H1 (cell line): Measurements from ENCODE around the gene EFNA3. TPM values are rescaled to one million over a fixed set of nuclear protein-coding genes. Genes with fewer than 3 reads are reported as not detected.

Experiments
- CTCF ChIA-PET: fragments of 300-600 bp; sonication (Branson Sonifier 250); formaldehyde crosslinking; loops from one replicate; lab custom pipeline; 2021; ENCODE audit not compliant: partially characterized antibody; lab: Charles Lee
- POLR2A ChIA-PET: fragments of 300-600 bp; sonication (Branson Sonifier 250); formaldehyde crosslinking; loops from one replicate; lab custom pipeline; 2021; ENCODE audit warnings: inconsistent platforms; ENCODE audit not compliant: partially characterized antibody; lab: Charles Lee
- DNase-seq, 2 experiments: peaks; one replicate each; pipeline versions ENCODE4 v3.0.0 to v3.0.0-alpha.2; 2010 to 2022; ENCODE audit warnings: low spot score in 2 of 2, low read depth in 1 of 2, mixed read lengths in 1 of 2
- FAIRE-seq: peaks from 2 replicates; lab custom pipeline; 2011; peaks lifted over from hg19 to GRCh38; lab: Jason Lieb, UNC
- H2AFZ ChIP-seq: 2 replicates; pipeline ENCODE4 v1.8.1; 2012; ENCODE audit warnings: low read length, inconsistent platforms
- H2AK5ac ChIP-seq: 2 replicates; pipeline ENCODE4 v1.6.1; 2013; ENCODE audit warnings: low read depth, low read length
- H2BK120ac ChIP-seq: replicated peaks from 2 replicates; pipeline ENCODE3; 2013; ENCODE audit warnings: low read depth, low read length, inconsistent platforms
- H2BK12ac ChIP-seq: 2 replicates; pipeline ENCODE4 v1.6.1; 2013; ENCODE audit warnings: low read depth, low read length
- H2BK15ac ChIP-seq: 2 replicates; pipeline ENCODE4 v1.6.1; 2013; ENCODE audit warnings: low read length
- H2BK20ac ChIP-seq: 2 replicates; pipeline ENCODE4 v1.6.1; 2013; ENCODE audit warnings: low read length
- H2BK5ac ChIP-seq: 2 replicates; pipeline ENCODE4 v1.6.1; 2013; ENCODE audit warnings: low read depth, low read length
- H3K14ac ChIP-seq: 2 replicates; pipeline ENCODE4 v1.6.1; 2013; ENCODE audit warnings: inconsistent platforms; ENCODE audit not compliant: insufficient read length
- H3K18ac ChIP-seq: 2 replicates; pipeline ENCODE4 v1.6.1; 2013; ENCODE audit warnings: low read length; ENCODE audit errors: extremely low read depth
- H3K23ac ChIP-seq: 2 replicates; pipeline ENCODE4 v1.6.1; 2013; ENCODE audit warnings: inconsistent platforms; ENCODE audit not compliant: insufficient read length
- H3K23me2 ChIP-seq: 2 replicates; pipeline ENCODE4 v1.6.1; 2013; ENCODE audit warnings: low read depth, low read length
- H3K27ac ChIP-seq: 2 replicates; pipeline ENCODE4 v1.6.1; 2011; ENCODE audit warnings: low read depth, low read length, inconsistent platforms
- H3K27me3 ChIP-seq, 4 experiments: replicated peaks in 1 of 4; 1 replicate in 1 of 4; 2 replicates in 3 of 4; pipeline versions ENCODE4 v1.6.1 to v1.8.1; 2011 to 2013; ENCODE audit warnings: low read length in 3 of 4, mild to moderate bottlenecking in 3 of 4, inconsistent platforms in 2 of 4, mixed read lengths in 2 of 4, moderate library complexity in 1 of 4; ENCODE audit not compliant: control insufficient read depth in 3 of 4, insufficient read depth in 3 of 4; ENCODE audit errors: extremely low read depth in 1 of 4
- H3K36me3 ChIP-seq, 4 experiments: 2 replicates each; pipeline versions ENCODE4 v1.6.1 to v1.8.1; 2011 to 2013; ENCODE audit warnings: mild to moderate bottlenecking in 4 of 4, low read length in 3 of 4, moderate library complexity in 2 of 4, control low read depth in 1 of 4, inconsistent platforms in 1 of 4; ENCODE audit not compliant: insufficient read depth in 4 of 4, control insufficient read depth in 2 of 4
- H3K4ac ChIP-seq: replicated peaks from 2 replicates; pipeline ENCODE3; 2013; ENCODE audit warnings: low read length, low read depth, mixed read lengths, inconsistent platforms; ENCODE audit not compliant: insufficient read length
- H3K4me1 ChIP-seq, 4 experiments: replicated peaks in 1 of 4; 1 replicate in 1 of 4; 2 replicates in 3 of 4; pipeline versions ENCODE4 v1.6.1 to v1.8.1; 2011 to 2013; ENCODE audit warnings: low read length in 3 of 4, inconsistent platforms in 2 of 4, mixed read lengths in 1 of 4; ENCODE audit not compliant: insufficient read depth in 4 of 4, control insufficient read depth in 3 of 4
- H3K4me2 ChIP-seq, 2 experiments: 2 replicates each; pipeline versions ENCODE4 v1.6.1 to v1.8.1; 2011 to 2013; ENCODE audit warnings: low read depth in 2 of 2, low read length in 2 of 2, control low read depth in 1 of 2, inconsistent platforms in 1 of 2, mild to moderate bottlenecking in 1 of 2; ENCODE audit not compliant: insufficient read depth in 1 of 2
- H3K4me3 ChIP-seq, 4 experiments: fragments of 200-600, 300-600 bp in 1 of 4; sonication (generic), shearing (Covaris generic), sonication (Bioruptor Twin) in 1 of 4; 2 replicates each; pipeline versions ENCODE4 v1.5.1 to v1.8.1; 2011 to 2016; ENCODE audit warnings: low read length in 4 of 4, low read depth in 3 of 4, control low read depth in 2 of 4, inconsistent platforms in 2 of 4, mild to moderate bottlenecking in 2 of 4, mixed read lengths in 1 of 4, moderate library complexity in 1 of 4; ENCODE audit not compliant: insufficient read depth in 2 of 4; ENCODE audit errors: extremely low read depth in 1 of 4
- H3K56ac ChIP-seq: replicated peaks from 2 replicates; pipeline ENCODE3; 2013; ENCODE audit warnings: low read depth, mild to moderate bottlenecking, mixed read lengths, low read length, inconsistent platforms; ENCODE audit not compliant: insufficient read length
- H3K79me1 ChIP-seq: 2 replicates; pipeline ENCODE4 v1.6.1; 2013; ENCODE audit warnings: low read depth, low read length, control low read depth
- H3K79me2 ChIP-seq, 2 experiments: 2 replicates each; pipeline versions ENCODE4 v1.6.1 to v1.8.1; 2012 to 2013; ENCODE audit warnings: low read length in 2 of 2, mild to moderate bottlenecking in 2 of 2, inconsistent platforms in 1 of 2; ENCODE audit not compliant: insufficient read depth in 2 of 2, control insufficient read depth in 1 of 2
- H3K9ac ChIP-seq, 4 experiments: replicated peaks in 1 of 4; 1 replicate in 1 of 4; 2 replicates in 3 of 4; pipeline versions ENCODE4 v1.6.1 to v1.8.1; 2011 to 2013; ENCODE audit warnings: low read depth in 3 of 4, low read length in 3 of 4, control low read depth in 2 of 4, mild to moderate bottlenecking in 2 of 4, moderate library complexity in 2 of 4, inconsistent platforms in 1 of 4; ENCODE audit errors: extremely low read depth in 1 of 4
- H3K9me3 ChIP-seq, 2 experiments: 2 replicates each; pipeline versions ENCODE4 v1.6.1 to v1.8.1; 2012 to 2013; ENCODE audit warnings: mild to moderate bottlenecking in 2 of 2, moderate library complexity in 2 of 2, control low read depth in 1 of 2, inconsistent platforms in 1 of 2, low read depth in 1 of 2, low read length in 1 of 2, mixed read lengths in 1 of 2; ENCODE audit not compliant: insufficient read depth in 2 of 2
- H4K20me1 ChIP-seq, 2 experiments: replicated peaks in 1 of 2; 2 replicates each; pipeline versions ENCODE3 to v1.8.1; 2011 to 2013; ENCODE audit warnings: inconsistent platforms in 2 of 2, low read length in 2 of 2, mild to moderate bottlenecking in 1 of 2; ENCODE audit not compliant: insufficient read depth in 2 of 2, control insufficient read depth in 1 of 2
- H4K5ac ChIP-seq: 2 replicates; pipeline ENCODE4 v1.6.1; 2013; ENCODE audit warnings: low read length, low read depth, mixed read lengths, inconsistent platforms; ENCODE audit not compliant: insufficient read length
- H4K8ac ChIP-seq: 2 replicates; pipeline ENCODE4 v1.8.0; 2013; ENCODE audit warnings: mild to moderate bottlenecking, moderate library complexity, low read length, inconsistent platforms; ENCODE audit not compliant: insufficient read depth; ENCODE audit errors: extremely low read depth
- H4K91ac ChIP-seq: replicated peaks from 2 replicates; pipeline ENCODE3; 2013; ENCODE audit warnings: low read length, mixed read lengths, inconsistent platforms; ENCODE audit not compliant: insufficient read length
- ASH2L ChIP-seq: fragments of 200-600, 300-600 bp; sonication (generic); IDR thresholded peaks from one replicate; pipeline ENCODE4 v1.7.1; 2017; ENCODE audit warnings: low read length
- BACH1 ChIP-seq: IDR thresholded peaks from 2 replicates; pipeline ENCODE4 v1.6.1; 2012; ENCODE audit warnings: low read length, improper control_type of control experiment
- PHF8 ChIP-seq: fragments of 200-600 bp; sonication (generic); conservative IDR thresholded peaks from 2 replicates; pipeline ENCODE4 v1.7.1; 2012; ENCODE audit warnings: low read depth, mild to moderate bottlenecking, inconsistent platforms, low read length, moderate library complexity
- WGBS, 2 experiments: shearing (Covaris generic) in 1 of 2; methylation state at CpG; one replicate each; pipeline versions ENCODE4 v1.1.6 to v1.1.7; 2013 to 2015; ENCODE audit warnings: low lambda C conversion rate in 2 of 2, mixed read lengths in 2 of 2, inconsistent platforms in 1 of 2, low coverage in 1 of 2, missing lambda C conversion rate in 1 of 2; ENCODE audit not compliant: insufficient replicate concordance in 2 of 2, insufficient coverage in 1 of 2, insufficient read length in 1 of 2; ENCODE audit errors: extremely low coverage in 1 of 2, missing lambda C conversion rate in 1 of 2; 5-methylcytosine and 5-hydroxymethylcytosine counted together
- polyA plus RNA-seq, 7 experiments: library from polyadenylated mRNA; depleted of rRNA in 3 of 7; stranded (reverse) in 5 of 7; unstranded in 2 of 7; fragments of >200 nt in 5 of 7; fragments of 200-250 nt in 2 of 7; gene quantifications; 1 replicate in 5 of 7; 2 replicates in 1 of 7; 4 replicates in 1 of 7; pipeline versions ENCODE4 v1.2.1 to v1.2.3, GENCODE V29; 2011 to 2013; ENCODE audit warnings: missing spikeins in 2 of 7, mixed read lengths in 2 of 7
- total RNA-seq: library from RNA; stranded (reverse); fragmentation: NEBNext Ultra II Directional; extraction: Animal tissue kit (Norgen Biotek cat#: 25700); gene quantifications from 2 replicates; pipeline ENCODE4 v1.2.1, GENCODE V29; 2021

EFNA3 gene
- total and polyA plus RNA-seq, 2 of the 8 experiments (the other 6 are each of a cell fraction or from before 2014, with no cell fraction given) = 10.8 to 13.8 TPM

DNA sequence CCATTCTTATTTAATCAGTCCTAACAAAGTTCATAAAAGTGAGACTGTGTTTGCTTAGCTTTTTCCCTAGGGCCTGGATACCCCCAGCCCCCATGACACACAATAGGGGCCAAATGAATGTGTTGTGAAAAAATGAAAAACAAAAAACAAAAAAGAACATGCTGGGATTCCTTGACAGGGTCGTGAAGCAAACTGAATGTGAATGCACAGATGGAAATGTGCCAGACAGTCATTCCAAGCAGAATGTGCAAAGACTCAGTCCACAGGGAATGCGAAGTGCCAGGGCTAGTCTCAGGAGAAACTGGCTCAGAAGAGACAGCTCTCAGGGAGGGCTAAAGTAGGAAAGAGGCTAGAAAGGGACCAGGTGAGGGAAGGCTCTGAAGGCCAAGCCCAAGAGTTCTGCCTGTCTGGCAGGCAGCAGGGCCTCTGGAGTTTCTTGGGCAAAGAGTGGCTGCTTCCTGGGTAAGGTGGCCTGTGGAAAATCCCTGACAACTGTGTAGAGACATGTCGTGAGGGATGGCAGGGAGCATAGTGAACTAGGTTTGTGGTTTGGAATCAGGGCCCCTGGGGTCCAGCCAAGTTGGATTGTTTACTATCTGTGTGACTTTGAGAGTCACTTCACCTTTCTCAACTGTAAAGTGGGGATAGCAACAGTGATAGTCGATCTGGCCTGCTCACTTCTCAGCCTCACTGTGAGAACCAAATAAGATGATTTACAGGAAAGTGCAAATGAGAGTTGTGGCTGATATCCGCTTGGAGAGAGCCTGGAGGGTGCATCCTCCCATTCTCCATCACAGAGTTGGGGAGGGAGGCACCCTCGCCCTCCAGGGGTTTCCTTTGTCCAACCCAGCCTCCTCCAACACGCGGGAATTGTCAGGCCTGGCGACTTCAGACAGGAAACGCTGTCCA is 28.7 kb upstream of the EFNA3 start:
- DNase-seq (no peak), FAIRE-seq (no peak)
- Histone ChIP-seq H2BK5ac (no peak overlapping the region), H2BK20ac (0 out of 2 replicates have a peak overlapping the region, but pooled peaks have one; percentile 90), H4K8ac (no peak overlapping the region), H3K4ac (peak overlapping the region; percentile 57), H3K4me2 (peak overlapping the region; percentile 42 to 100), H4K91ac (peak overlapping the region; percentile 36), H3K9me3 (no peaks in the 10 kb centered on the region), H3K27ac (no peak overlapping the region), H3K4me1 (peaks cover 4 to 28% (median 10%) of the 10 kb centered on the region in 4 experiments; a peak in 6 of 7 replicates), H4K5ac (peak overlapping the region; percentile 20), H2BK15ac (peak overlapping the region; percentile 92), H3K4me3 (peak overlapping the region in 1 of 4 experiments; percentile 76; a peak in 3 of 8 replicates), H3K79me2 (no peaks in the 10 kb centered on the region), H4K20me1 (peaks cover 2 to 7% of the 10 kb centered on the region in 2 experiments), H3K36me3 (no peaks in the 10 kb centered on the region), H2AK5ac (peak overlapping the region; percentile 34; the same call in 1 of the 2 replicates), H2AFZ (peak overlapping the region; percentile 92), H3K23me2 (peaks cover 16% of the 10 kb centered on the region), H3K18ac (peak overlapping the region; percentile 76; the same call in 1 of the 2 replicates), H3K9ac (peak overlapping the region in 2 of 4 experiments; percentile 50 to 54; a peak in 5 of 7 replicates), H3K27me3 (peaks cover 0 to 18% (median 12%) of the 10 kb centered on the region in 4 experiments; a peak in 5 of 7 replicates), H3K14ac (no peak overlapping the region), H3K56ac (no peak overlapping the region), H2BK120ac (no peak overlapping the region), H3K79me1 (no peaks in the 10 kb centered on the region), H2BK12ac (peak overlapping the region; percentile 46; the same call in 1 of the 2 replicates), H3K23ac (no peak overlapping the region)
- CTCF ChIA-PET = interaction anchor here (0.8 to 33.9 kb wide), 18 partner anchors 3 to 476 kb away, joined by 3 to 907 read pairs (median 4); partner anchors contain the start of genes ADAM15, EFNA3, EFNA4 and LENEP
- no peak for TF ChIP-seq PHF8
- TF ChIP-seq ASH2L = peak; percentile 66
- TF ChIP-seq BACH1 = no peak
- POLR2A ChIA-PET = interaction anchor here (0.9 to 2.0 kb wide), 6 partner anchors 11 to 89 kb away, joined by 3 to 9 read pairs (median 4); partner anchors contain the start of gene PYGO2
- WGBS, 2 experiments = 31% methylated on average over 10 of the region's 10 CpGs; no CpG with 5 or more reads in 1 of the 2 experiments
